HepG2 (cell line): ENCODE results near the gene ARID3C. TPM values are rescaled to one million over a fixed set of nuclear protein-coding genes. Genes with fewer than 3 reads are reported as not detected.

Source experiments
- ATAC-seq: fragments of 200-7000 bp; cut with Tn5 transposase; 3 replicates; pipeline ENCODE4 v1.9.1; 2020; ENCODE audit warnings: mild to moderate bottlenecking, moderate library complexity
- BruUV-seq: library from RNA; stranded (reverse); fragments of 400-500 nt; replicated peaks from 2 replicates; lab custom pipeline; 2021; lab: Mats Ljungman, UMichigan
- CTCF ChIA-PET: fragments of 300-600 bp; formaldehyde crosslinking; extraction: SDS; loops from one replicate; lab custom pipeline; 2021; ENCODE audit warnings: low total read pairs, inconsistent platforms, low intra/inter-chr PET ratio; lab: Yijun Ruan, JAX
- POLR2A ChIA-PET: fragments of 350-600 bp; sonication (Branson Sonifier 250); formaldehyde crosslinking; loops from one replicate; lab custom pipeline; 2020; ENCODE audit warnings: antibody characterized with exemption, inconsistent platforms; lab: Yijun Ruan, JAX
- DNase-seq: peaks from one replicate; pipeline ENCODE4 v3.0.0-alpha.2; 2015; ENCODE audit warnings: low spot score
- FAIRE-seq: peaks from 3 replicates; lab custom pipeline; 2011; peaks lifted over from hg19 to GRCh38; lab: Jason Lieb, UNC
- H2AFZ ChIP-seq: one replicate; pipeline ENCODE4 v1.6.1; 2011; ENCODE audit warnings: low read length, inconsistent platforms
- H3K27ac ChIP-seq: fragments of 300-600 bp; 3 replicates; pipeline ENCODE4 v1.8.0; 2011; ENCODE audit warnings: mixed run types, mild to moderate bottlenecking, mixed read lengths, low read length, inconsistent platforms; ENCODE audit not compliant: insufficient read depth; ENCODE audit errors: extremely low read length
- H3K27me3 ChIP-seq, 2 experiments: fragments of 200-600 bp in 1 of 2; 2 replicates in 1 of 2; 3 replicates in 1 of 2; pipeline versions ENCODE4 v1.6.0 to v1.8.0; 2011; ENCODE audit warnings: low read length in 2 of 2, mild to moderate bottlenecking in 2 of 2, moderate library complexity in 2 of 2, inconsistent platforms in 1 of 2; ENCODE audit not compliant: insufficient read depth in 2 of 2, control insufficient read depth in 1 of 2
- H3K36me3 ChIP-seq, 2 experiments: fragments of 200-600 bp in 1 of 2; replicated peaks in 1 of 2; 2 replicates in 1 of 2; 3 replicates in 1 of 2; pipeline versions ENCODE4 v1.5.1 to v1.8.0; 2011; ENCODE audit warnings: low read length in 2 of 2, inconsistent platforms in 1 of 2; ENCODE audit not compliant: insufficient read depth in 2 of 2, control insufficient read depth in 1 of 2
- H3K4me1 ChIP-seq: 2 replicates; pipeline ENCODE4 v1.5.1; 2012; ENCODE audit warnings: low read length, inconsistent platforms; ENCODE audit not compliant: insufficient read depth
- H3K4me2 ChIP-seq: 2 replicates; pipeline ENCODE4 v1.6.0; 2011; ENCODE audit warnings: low read depth, low read length, inconsistent platforms
- H3K4me3 ChIP-seq, 3 experiments: fragments of 200-600 bp in 1 of 3; sonication (generic), shearing (Covaris generic) in 1 of 3; replicated peaks in 1 of 3; 2 replicates each; pipeline ENCODE4 v1.5.1; 2011 to 2016; ENCODE audit warnings: low read length in 3 of 3, inconsistent platforms in 2 of 3, low read depth in 2 of 3, mild to moderate bottlenecking in 2 of 3, control low read depth in 1 of 3, mixed read lengths in 1 of 3; ENCODE audit not compliant: insufficient read depth in 1 of 3
- H3K79me2 ChIP-seq: one replicate; pipeline ENCODE4 v1.6.1; 2011; ENCODE audit warnings: low read length, inconsistent platforms; ENCODE audit not compliant: insufficient read depth
- H3K9ac ChIP-seq: 2 replicates; pipeline ENCODE4 v1.6.0; 2011; ENCODE audit warnings: mild to moderate bottlenecking, low read depth, low read length, inconsistent platforms; ENCODE audit not compliant: insufficient read depth
- H3K9me3 ChIP-seq: 2 replicates; pipeline ENCODE4 v1.5.1; 2012; ENCODE audit warnings: mild to moderate bottlenecking, low read length
- H4K20me1 ChIP-seq: 2 replicates; pipeline ENCODE4 v1.6.0; 2011; ENCODE audit warnings: inconsistent platforms, mild to moderate bottlenecking, low read length, moderate library complexity; ENCODE audit not compliant: insufficient read depth
- CEBPB ChIP-seq: IDR thresholded peaks from 2 replicates; pipeline ENCODE4 v1.6.1; 2011; ENCODE audit warnings: low read depth, low read length, improper control_type of control experiment, borderline replicate concordance
- CENPT ChIP-seq: sonication (generic); formaldehyde crosslinking; IDR thresholded peaks from 2 replicates; pipeline ENCODE4 v1.8.0; 2022; ENCODE audit warnings: low read depth, mild to moderate bottlenecking, moderate library complexity, missing genetic modification reagents
- CENPX ChIP-seq: sonication (generic); formaldehyde crosslinking; IDR thresholded peaks from 2 replicates; pipeline ENCODE4 v1.9.0; 2021; ENCODE audit warnings: mild to moderate bottlenecking, missing genetic modification reagents, moderate library complexity
- ETV5 ChIP-seq: IDR thresholded peaks from 2 replicates; pipeline ENCODE4 v1.6.1; 2018; ENCODE audit warnings: missing biosample characterization, missing genetic modification reagents, inconsistent platforms, borderline replicate concordance
- GATA4 ChIP-seq: sonication (generic); IDR thresholded peaks from 2 replicates; pipeline ENCODE4 v1.6.1; 2016; ENCODE audit warnings: antibody characterized with exemption, low read depth, borderline replicate concordance
- KDM2A ChIP-seq: sonication (generic); formaldehyde crosslinking; IDR thresholded peaks from 2 replicates; pipeline ENCODE4 v1.4.0; 2020; ENCODE audit warnings: low read depth, missing genetic modification reagents, borderline replicate concordance
- MED13 ChIP-seq: sonication (generic); formaldehyde crosslinking; IDR thresholded peaks from 2 replicates; pipeline ENCODE4 v1.5.0; 2020; ENCODE audit warnings: missing genetic modification reagents
- MYNN ChIP-seq: sonication (generic); formaldehyde crosslinking; IDR thresholded peaks from 2 replicates; pipeline ENCODE4 v1.4.0; 2020; ENCODE audit warnings: mild to moderate bottlenecking, low read depth, missing genetic modification reagents
- PCBP2 ChIP-seq: fragments of 200-400 bp; formaldehyde crosslinking; optimal IDR thresholded peaks from 2 replicates; pipeline ENCODE3; 2018; ENCODE audit warnings: low read length, low read depth; ENCODE audit not compliant: poor library complexity, severe bottlenecking
- POLR2AphosphoS5 ChIP-seq: IDR thresholded peaks from 2 replicates; pipeline ENCODE4 v1.6.1; 2012; ENCODE audit warnings: low read depth, low read length
- SMAD1 ChIP-seq: sonication (generic); formaldehyde crosslinking; IDR thresholded peaks from 2 replicates; pipeline ENCODE4 v1.4.0; 2020; ENCODE audit warnings: missing genetic modification reagents, low read depth, mild to moderate bottlenecking, borderline replicate concordance
- SMAD3 ChIP-seq: sonication (generic); formaldehyde crosslinking; IDR thresholded peaks from 2 replicates; pipeline ENCODE4 v1.4.0; 2020; ENCODE audit warnings: missing genetic modification reagents
- ZBTB38 ChIP-seq: sonication (generic); formaldehyde crosslinking; IDR thresholded peaks from 2 replicates; pipeline ENCODE4 v1.5.1; 2020; ENCODE audit warnings: mild to moderate bottlenecking, missing genetic modification reagents
- ZGPAT ChIP-seq: IDR thresholded peaks from 2 replicates; pipeline ENCODE4 v1.6.1; 2016; ENCODE audit warnings: mild to moderate bottlenecking
- ZNF766 ChIP-seq: sonication (generic); formaldehyde crosslinking; IDR thresholded peaks from 2 replicates; pipeline ENCODE4 v1.5.0; 2020; ENCODE audit warnings: missing genetic modification reagents, borderline replicate concordance
- WGBS: methylation state at CpG from one replicate; pipeline ENCODE4 v1.1.6; 2017; ENCODE audit warnings: low lambda C conversion rate; 5-methylcytosine and 5-hydroxymethylcytosine counted together
- in situ Hi-C: cut with HindIII; loops from 2 replicates; pipeline ENCODE4 v1.10.0; 2017; ENCODE audit warnings: low pct_unique_long_range_greater_than_20kb; ENCODE audit not compliant: extremely low pct_ligation_motif_present
- intact Hi-C: fragments of 100-400 bp; cut with micrococcal nuclease; formaldehyde crosslinking; loops from one replicate; pipeline ENCODE4 v1.10.0; 2022; ENCODE audit not compliant: unreplicated experiment
- polyA plus RNA-seq, 8 experiments: library from polyadenylated mRNA; depleted of rRNA in 3 of 8; stranded (reverse) in 7 of 8; unstranded in 1 of 8; fragments of >200 nt; fragmentation: Illumina TruSeq in 4 of 8; extraction: Trizol in 4 of 8; gene quantifications; 2 replicates each; pipeline versions ENCODE4 v1.2.1 to v1.2.3, GENCODE V29; 2011 to 2016; ENCODE audit warnings: low read depth in 4 of 8, missing spikeins in 1 of 8, mixed read lengths in 1 of 8; ENCODE audit not compliant: insufficient read depth in 1 of 8
- total RNA-seq, 5 experiments: library from RNA; depleted of rRNA; stranded (reverse); fragments of >200 nt; fragmentation: Illumina TruSeq; extraction: Trizol; gene quantifications; 2 replicates each; pipeline ENCODE4 v1.2.3, GENCODE V29; 2016; ENCODE audit warnings: low read depth in 1 of 5

ARID3C gene
- total and polyA plus RNA-seq, 2 of the 13 experiments (the other 11 are each of a cell fraction or from before 2014, with no cell fraction given) = not detected

- intact Hi-C loops (loop anchor here (5.0 kb wide), 1 partner anchor 269 kb away; no protein-coding TSS in a partner anchor), in situ Hi-C loops (loop anchor here (5.0 kb wide), 1 partner anchor 159 kb away; no protein-coding TSS in a partner anchor)
- POLR2A ChIA-PET = no interaction called here
- ATAC-seq = no peak
- WGBS = no CpG with 5 or more reads among the region's 1 CpG
- TF ChIP-seq ETV5 (CRISPR knock-in tag) (no peak), CENPT (CRISPR knock-in tag) (no peak), PCBP2 (no peak), MED13 (CRISPR knock-in tag) (no peak), KDM2A (no peak), ZGPAT (CRISPR knock-in tag) (no peak), POLR2AphosphoS5 (no peak)
- TF ChIP-seq, all 625 proteins: peak for 0
- Histone ChIP-seq H3K9ac (no peak overlapping the region), H3K27me3 (no peaks in the 10 kb centered on the region), H2AFZ (no peak overlapping the region), H3K4me3 (no peak overlapping the region), H4K20me1 (no peaks in the 10 kb centered on the region), H3K27ac (no peak overlapping the region), H3K79me2 (no peaks in the 10 kb centered on the region), H3K4me1 (no peaks in the 10 kb centered on the region), H3K36me3 (no peaks in the 10 kb centered on the region), H3K9me3 (no peaks in the 10 kb centered on the region), H3K4me2 (no peak overlapping the region)
- FAIRE-seq = no peak
- BruUV-seq = no TSS peak
- DNase-seq = no peak
- CTCF ChIA-PET = interaction anchor here (1.6 kb wide), 1 partner anchor 9 kb away, joined by 6 read pairs; no protein-coding TSS in a partner anchor
These were observed 28.0 kb downstream of the ARID3C start for GRCh38 chr9:34600908-34601307.

- no peaks in the 10 kb centered on the region for H3K79me2 ChIP-seq
- TF ChIP-seq CEBPB = no peak
- TF ChIP-seq MYNN = no peak
- no peak for TF ChIP-seq GATA4
- TF ChIP-seq SMAD3 (CRISPR knock-in tag) = no peak
- no peak for TF ChIP-seq ZNF766 (CRISPR knock-in tag)
- TF ChIP-seq ZBTB38 (CRISPR knock-in tag) = no peak
- TF ChIP-seq SMAD1 (CRISPR knock-in tag) = no peak
- TF ChIP-seq CENPX (CRISPR knock-in tag) = no peak
- no peak; the same call in 2 of the 3 replicates for ATAC-seq
- intact Hi-C loops (no loop called here), in situ Hi-C loops (no loop called here)
- no peak overlapping the region for H3K4me2 ChIP-seq
- CTCF ChIA-PET = no interaction called here
- H3K9ac ChIP-seq = no peak overlapping the region
- no peak for DNase-seq
- no peak overlapping the region for H3K4me3 ChIP-seq
- H2AFZ ChIP-seq = no peak overlapping the region
- no peaks in the 10 kb centered on the region for H3K9me3 ChIP-seq
- BruUV-seq = no TSS peak
- no peaks in the 10 kb centered on the region for H3K36me3 ChIP-seq
- 0 out of 5 replicates have a peak, but pooled peaks cover 0 to 3% of the 10 kb centered on the region in 2 experiments for H3K27me3 ChIP-seq
- WGBS = no CpG with 5 or more reads among the region's 1 CpG
- POLR2A ChIA-PET = no interaction called here
- H4K20me1 ChIP-seq = no peaks in the 10 kb centered on the region
- no peaks in the 10 kb centered on the region for H3K4me1 ChIP-seq
- H3K27ac ChIP-seq = no peak overlapping the region
- no peak for FAIRE-seq
These were observed 29.3 kb downstream of the ARID3C start for GRCh38 chr9:34599546-34599945.
